GM19455 (cell line): ENCODE results near the gene MEN1.

ENCODE experiments used
- ATAC-seq: cut with Tn5 transposase; IDR thresholded peaks from one replicate; pipeline ENCODE4 v1.9.1; 2021; ENCODE audit not compliant: unreplicated experiment

MEN1 gene

DNA sequence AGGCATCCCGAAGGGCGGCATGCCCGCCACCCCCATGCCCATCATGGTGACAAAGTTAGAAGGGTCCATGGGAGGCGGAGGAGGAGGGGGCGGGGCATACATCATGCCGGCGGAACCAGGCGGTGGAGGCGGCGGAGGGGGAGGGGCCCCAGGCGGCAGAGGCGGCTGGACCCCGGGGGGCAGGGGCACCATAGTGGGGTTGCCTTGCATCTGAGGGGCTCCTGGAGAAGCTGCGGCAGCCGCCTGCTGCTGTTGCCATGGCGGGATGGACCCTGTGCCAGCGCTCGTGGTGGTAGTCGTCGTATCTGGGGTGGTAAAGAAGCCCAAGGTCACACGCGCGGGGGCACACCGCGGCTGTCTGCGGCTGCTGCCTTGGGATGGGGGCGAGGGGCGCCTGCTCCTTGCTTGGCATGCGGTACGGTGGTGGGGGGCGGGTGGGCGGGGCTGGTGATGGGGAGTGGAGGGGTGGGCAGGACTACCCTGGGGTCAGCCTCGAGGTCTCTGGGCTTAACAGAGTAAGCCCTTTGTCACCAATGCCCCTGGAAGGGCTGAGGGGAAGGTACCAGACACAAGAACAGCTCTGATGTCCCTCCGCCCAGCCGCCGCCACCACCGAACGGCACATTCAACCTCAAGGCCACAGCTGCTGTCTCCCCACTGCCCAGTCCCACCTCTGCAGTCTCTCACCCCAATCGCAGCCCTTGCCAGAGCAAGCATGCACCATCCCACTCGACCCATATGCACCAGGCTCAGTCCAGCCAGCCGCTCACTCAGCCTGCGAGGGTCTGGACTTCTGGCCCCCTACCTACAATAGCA lies 44.3 kb downstream of the MEN1 start:
- ATAC-seq: no peak

DNA sequence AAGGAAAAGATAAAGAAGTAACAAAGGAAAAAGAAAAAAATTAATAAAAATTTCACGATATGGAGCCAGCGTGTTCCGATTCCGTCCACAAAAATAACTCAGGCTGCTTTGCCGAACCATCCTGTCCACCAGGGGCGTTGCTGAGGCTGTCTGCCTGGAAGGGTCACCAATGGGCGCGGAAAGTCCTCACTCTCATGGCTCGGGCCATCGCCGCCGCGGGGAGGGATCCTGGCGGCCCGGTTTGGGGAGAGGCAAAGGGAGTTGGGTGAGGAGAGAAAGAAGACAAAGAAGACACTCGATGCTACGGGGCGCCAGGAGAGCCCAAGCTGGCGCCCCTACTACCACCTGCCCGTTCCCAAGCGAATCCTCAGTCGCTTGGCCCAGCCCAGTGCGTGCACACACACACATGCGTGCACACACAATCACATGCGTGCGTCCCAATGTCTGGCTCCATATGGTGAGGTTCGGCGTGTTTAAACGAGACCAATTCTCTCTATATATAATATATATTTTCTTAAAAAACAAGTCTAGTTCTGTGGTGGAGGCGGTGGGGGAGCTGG lies 45.0 kb downstream of the MEN1 start:
- ATAC-seq: no peak

DNA sequence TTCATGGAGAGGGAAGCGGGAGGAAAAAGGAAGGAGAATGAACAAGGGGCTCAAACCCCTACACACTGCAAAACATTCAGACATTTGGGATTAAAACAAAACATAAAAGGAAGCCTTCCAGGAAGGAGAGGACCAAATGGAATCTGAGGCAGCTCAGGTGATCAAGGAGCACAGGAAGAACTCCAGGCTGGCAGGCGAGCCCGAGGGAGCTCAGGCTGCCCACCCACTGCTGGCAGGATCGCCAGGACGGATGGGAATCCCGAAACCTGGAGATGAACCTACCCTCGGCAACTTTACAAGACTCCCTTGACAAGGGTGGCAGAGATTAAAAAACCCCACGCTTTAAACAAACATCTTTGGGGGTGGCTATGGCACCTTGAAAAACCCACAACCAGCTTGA lies 45.6 kb downstream of the MEN1 start:
- ATAC-seq: no peak

- no peak for ATAC-seq
Observed at GRCh38 chr11:64764040-64764611, 46.2 kb downstream of the MEN1 start.

DNA sequence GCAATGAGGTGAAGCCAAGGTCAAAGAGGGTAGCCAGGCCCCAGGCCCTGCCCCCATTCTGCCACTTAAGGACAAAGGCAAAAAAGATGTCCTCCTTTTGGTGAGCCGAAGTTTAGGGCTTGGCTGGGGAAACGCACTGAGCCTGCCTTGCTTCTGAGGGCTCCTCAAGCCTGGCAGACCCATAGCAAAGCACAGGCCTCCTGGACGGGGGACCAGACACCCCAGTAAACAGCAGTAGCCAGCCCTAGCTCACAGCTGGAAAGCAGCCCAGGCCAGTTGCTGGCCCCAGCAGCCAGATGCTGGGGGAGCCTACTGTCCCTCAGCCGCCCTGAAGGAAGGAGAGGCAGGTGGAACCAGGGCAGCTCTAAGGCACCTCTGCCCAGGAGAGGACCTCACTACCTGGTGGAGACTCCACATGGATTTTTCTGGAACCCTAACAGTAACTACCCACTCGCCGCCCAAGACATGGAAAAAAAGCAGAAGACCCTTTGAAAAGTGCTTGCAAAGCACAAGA lies 46.8 kb downstream of the MEN1 start:
- ATAC-seq: no peak

GRCh38 chr11:64762674-64763525 lies 47.5 kb downstream of the MEN1 start:
- no peak for ATAC-seq

DNA sequence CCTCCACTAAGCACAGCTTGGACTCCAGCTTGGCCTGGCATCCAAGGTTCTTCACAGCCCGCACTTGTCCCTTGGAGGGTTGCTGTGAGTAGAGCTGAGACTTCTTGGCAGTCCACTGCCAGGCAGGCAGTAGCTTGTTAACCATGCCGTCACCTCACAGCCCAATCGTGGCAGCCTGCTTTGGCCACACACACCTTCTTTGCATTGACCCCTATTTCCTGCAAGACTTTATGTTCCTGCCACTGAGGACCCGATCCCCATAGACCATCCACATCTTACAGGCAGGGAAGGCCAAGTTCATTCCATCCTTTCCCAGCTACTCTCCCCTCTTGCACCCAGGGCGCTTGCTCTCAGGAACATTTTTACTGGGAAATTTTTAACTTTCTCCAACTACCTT lies 48.1 kb downstream of the MEN1 start:
- ATAC-seq: no peak

DNA sequence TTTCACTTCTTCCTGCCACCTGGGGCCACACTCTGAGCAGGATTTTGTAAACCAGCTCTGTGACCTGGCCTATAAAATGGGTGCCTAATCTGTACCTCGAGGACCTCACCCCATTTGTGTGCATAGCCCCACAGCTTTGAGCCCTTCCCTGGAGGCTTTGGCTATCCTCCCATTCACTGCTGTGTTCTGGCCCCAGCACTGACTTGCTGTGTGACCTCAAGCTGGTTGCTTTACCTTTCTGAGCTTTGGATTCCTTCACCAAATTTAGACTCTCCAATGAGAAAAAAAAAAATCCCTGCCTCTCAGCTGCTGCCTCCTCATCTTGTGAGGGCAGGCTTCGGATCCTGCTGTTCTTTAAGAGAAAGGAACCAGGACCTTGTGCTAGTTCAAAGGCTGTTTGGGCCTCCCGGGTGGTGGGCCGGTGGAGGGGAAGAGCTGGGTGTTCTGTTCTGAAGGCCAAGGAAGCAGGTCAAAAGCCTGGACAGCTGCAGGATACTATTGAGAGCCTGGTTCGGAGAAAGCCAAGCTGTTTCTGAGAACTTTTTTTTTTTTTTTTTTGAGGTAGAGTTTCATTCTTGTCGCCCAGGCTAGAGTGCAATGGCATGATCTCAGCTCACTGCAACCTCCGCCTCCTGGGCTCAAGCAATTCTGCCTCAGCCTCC lies 49.5 kb downstream of the MEN1 start:
- ATAC-seq: no peak

DNA sequence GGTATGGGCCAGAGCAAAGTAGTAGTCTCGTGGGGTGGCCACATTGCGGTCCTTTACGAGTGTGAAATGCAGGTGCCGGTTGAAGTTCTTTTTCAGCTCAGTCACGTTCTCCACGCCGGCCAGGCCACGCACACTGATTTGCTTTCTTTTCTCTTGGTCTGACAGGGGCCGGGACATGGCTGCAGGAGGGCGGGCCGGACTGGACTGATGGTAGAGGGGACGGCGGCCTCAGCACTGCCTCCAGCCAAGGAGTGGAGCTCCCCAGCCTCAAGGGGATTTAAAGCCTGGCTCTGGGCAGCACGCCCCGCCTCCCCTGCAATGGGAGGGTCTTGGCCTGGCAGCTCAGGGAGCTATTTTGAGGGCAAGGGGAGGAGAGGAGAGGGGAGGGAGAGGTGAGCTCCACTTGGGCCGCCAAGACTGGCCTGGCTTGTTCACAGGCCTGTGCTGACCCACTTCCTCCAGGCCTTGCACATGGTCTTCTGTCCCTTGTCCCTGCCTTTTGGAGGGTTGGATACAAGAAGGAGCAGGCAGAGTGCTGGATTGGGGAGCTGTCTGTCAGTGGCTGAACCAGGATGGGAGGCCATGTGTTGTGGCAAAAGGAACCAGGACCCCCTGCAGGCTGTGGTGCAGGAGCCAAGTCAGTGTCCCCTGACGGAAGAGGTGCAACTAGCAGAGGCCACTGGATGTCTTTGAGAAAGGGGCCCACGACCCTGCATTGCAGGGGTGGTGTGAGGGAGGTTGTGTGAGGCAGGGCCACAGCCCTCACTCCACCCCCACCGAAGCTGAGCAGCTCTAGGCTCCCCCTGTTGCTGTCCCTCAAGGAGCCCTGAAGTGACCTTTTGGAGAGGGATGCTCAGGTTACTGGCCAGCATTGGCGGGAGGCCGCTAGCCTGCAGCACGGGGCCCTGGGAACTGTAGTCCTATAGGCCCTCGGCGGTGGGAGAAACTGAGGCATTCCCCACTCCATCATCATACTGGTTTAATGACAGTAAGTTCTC lies 50.3 kb downstream of the MEN1 start, which contains the start of gene PYGM:
PYGM (minus strand) TSS at position 253 of the 998 bp plus-strand sequence; CDS start at position 177, 76 bp downstream.
- no peak for ATAC-seq

- ATAC-seq: no peak
Observed at GRCh38 chr11:64759131-64759721, 51.1 kb downstream of the MEN1 start.

DNA sequence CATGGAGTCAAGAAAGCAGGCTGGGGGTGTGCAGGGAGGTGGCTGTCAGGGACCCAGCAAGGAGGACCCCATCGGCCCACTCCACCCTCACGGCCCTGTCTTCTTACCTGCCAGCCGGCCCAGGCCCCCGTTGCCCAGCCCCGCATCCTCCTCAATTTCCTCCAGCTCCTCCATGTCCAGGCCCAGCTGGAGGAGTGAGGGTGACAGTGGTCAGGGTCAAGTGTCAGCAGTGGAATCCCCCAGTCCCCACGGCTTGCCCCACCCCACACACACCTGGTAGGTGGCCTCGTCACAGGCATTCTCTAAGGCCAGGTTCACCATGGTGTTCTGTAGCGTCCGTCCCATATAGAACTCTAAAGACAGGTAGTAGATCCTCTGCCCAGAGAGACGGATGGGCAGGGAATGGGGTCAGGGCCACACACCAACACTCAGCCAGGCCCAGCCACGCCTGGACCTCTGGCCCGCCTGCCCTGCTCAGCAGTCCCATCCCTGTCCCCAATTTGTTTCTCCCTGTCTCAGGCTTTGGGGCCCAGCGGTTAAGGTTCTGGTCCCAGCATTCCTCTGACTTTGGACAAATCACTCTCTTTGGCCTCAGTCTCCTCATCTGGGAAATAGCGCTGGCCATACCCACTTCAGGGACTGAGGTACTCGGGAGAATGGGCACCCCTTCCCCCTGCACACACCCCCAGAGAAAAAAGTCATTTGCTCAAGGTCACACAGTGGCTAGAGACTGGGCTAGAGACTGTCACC lies 51.8 kb downstream of the MEN1 start:
- no peak for ATAC-seq

GRCh38 chr11:64757549-64758329 lies 52.6 kb downstream of the MEN1 start:
- ATAC-seq: no peak

GRCh38 chr11:64755681-64756361 lies 54.5 kb downstream of the MEN1 start:
- ATAC-seq: no peak

DNA sequence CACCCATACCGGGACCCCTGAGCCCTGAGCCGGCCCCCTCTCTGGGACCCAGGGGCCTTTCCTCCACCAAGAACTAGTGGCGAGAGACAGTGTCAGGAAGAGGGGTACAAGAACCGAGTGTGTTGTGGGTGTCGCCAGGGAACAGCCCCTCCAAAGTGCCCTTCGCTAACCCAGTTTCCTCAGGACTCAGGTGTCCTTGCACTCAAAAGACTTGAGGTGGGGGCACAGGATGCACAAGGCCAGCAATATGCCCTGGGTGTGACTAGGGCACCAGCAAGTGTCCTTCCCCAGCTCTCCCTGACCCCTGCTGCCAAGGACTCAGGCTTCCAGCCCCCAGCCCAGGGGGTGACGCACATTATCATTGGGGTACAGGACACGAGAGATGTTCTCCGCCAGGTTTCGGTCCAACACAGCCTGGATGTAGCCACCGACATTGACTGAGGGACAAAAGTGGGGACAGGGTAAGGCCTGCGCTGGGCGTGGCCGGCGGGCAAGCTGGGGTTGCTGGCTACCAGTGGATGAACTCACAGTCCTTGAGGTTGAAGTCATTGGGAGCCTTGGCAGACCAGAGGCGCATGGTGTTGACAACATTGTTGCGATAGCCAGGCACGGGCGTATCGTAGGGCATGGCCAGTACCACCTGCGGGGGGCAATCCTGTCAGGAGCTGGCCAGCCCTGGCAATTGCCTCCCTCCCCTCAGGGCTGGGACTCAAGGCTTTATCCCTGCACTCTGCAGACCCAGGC lies 55.3 kb downstream of the MEN1 start:
- no peak for ATAC-seq

- ATAC-seq: no peak
Observed at GRCh38 chr11:64754124-64754918, 56.0 kb downstream of the MEN1 start.
